HEK293 (cell line): ENCODE measurements around the gene TMEM259.

ENCODE experiments used
- CTCF ChIA-PET: fragments of 350-600 bp; formaldehyde crosslinking; extraction: SDS; loops from one replicate; lab custom pipeline; 2021; ENCODE audit warnings: antibody characterized with exemption; lab: Yijun Ruan, JAX
- POLR2A ChIA-PET: fragments of 300-600 bp; formaldehyde crosslinking; extraction: SDS; loops from one replicate; lab custom pipeline; 2020; ENCODE audit warnings: antibody characterized with exemption, inconsistent platforms; lab: Yijun Ruan, JAX
- H3K27ac ChIP-seq: fragments of 200-500 bp; sonication (Bioruptor generic); 2 replicates; pipeline ENCODE4 v1.5.1; 2014; ENCODE audit warnings: low read depth, low read length, control low read depth, inconsistent platforms; ENCODE audit errors: extremely low read depth
- H3K36me3 ChIP-seq, 2 experiments: fragments of 200-500 bp in 1 of 2; sonication (Bioruptor generic) in 1 of 2; 1 replicate in 1 of 2; 2 replicates in 1 of 2; pipeline ENCODE4 v1.5.1; 2014 to 2017; ENCODE audit warnings: inconsistent platforms in 2 of 2, low read length in 2 of 2; ENCODE audit not compliant: control insufficient read depth in 2 of 2, insufficient read depth in 1 of 2
- H3K4me1 ChIP-seq: fragments of 200-500 bp; sonication (Bioruptor generic); 2 replicates; pipeline ENCODE4 v1.5.1; 2014; ENCODE audit warnings: mild to moderate bottlenecking, low read length, inconsistent platforms; ENCODE audit not compliant: control insufficient read depth, insufficient read depth
- H3K4me3 ChIP-seq: 2 replicates; pipeline ENCODE4 v1.5.1; 2011; ENCODE audit warnings: low read depth, mild to moderate bottlenecking, control low read depth, low read length, moderate library complexity
- H3K9me3 ChIP-seq: fragments of 200-500 bp; sonication (Bioruptor generic); 2 replicates; pipeline ENCODE4 v1.5.1; 2014; ENCODE audit warnings: low read depth, low read length, inconsistent platforms; ENCODE audit not compliant: control insufficient read depth, insufficient read depth
- HIC1 ChIP-seq: fragments of 450-650 bp; formaldehyde crosslinking; IDR thresholded peaks from 2 replicates; pipeline ENCODE4 v1.5.1; 2016; ENCODE audit warnings: missing biosample characterization, missing genetic modification characterization
- KLF1 ChIP-seq: fragments of 450-650 bp; formaldehyde crosslinking; IDR thresholded peaks from 2 replicates; pipeline ENCODE4 v1.5.1; 2016; ENCODE audit warnings: missing biosample characterization, missing genetic modification characterization
- KLF8 ChIP-seq: fragments of 450-650 bp; formaldehyde crosslinking; IDR thresholded peaks from 2 replicates; pipeline ENCODE4 v1.5.1; 2016; ENCODE audit warnings: missing biosample characterization, missing genetic modification characterization
- OVOL3 ChIP-seq: fragments of 450-650 bp; formaldehyde crosslinking; IDR thresholded peaks from 2 replicates; pipeline ENCODE4 v1.5.1; 2016; ENCODE audit warnings: missing biosample characterization, missing genetic modification characterization
- SP2 ChIP-seq: fragments of 450-650 bp; formaldehyde crosslinking; IDR thresholded peaks from 2 replicates; pipeline ENCODE4 v1.5.1; 2016; ENCODE audit warnings: missing biosample characterization, missing genetic modification characterization
- WT1 ChIP-seq: fragments of 450-650 bp; formaldehyde crosslinking; IDR thresholded peaks from 2 replicates; pipeline ENCODE4 v1.5.1; 2016; ENCODE audit warnings: missing biosample characterization, missing genetic modification characterization
- ZBTB26 ChIP-seq: fragments of 450-650 bp; formaldehyde crosslinking; optimal IDR thresholded peaks from 2 replicates; pipeline ENCODE3; 2016; ENCODE audit warnings: missing biosample characterization, mild to moderate bottlenecking, missing genetic modification characterization
- ZNF10 ChIP-seq: fragments of 450-650 bp; formaldehyde crosslinking; IDR thresholded peaks from 2 replicates; pipeline ENCODE4 v1.5.1; 2017; ENCODE audit warnings: missing biosample characterization, missing genetic modification characterization
- ZNF133 ChIP-seq: fragments of 450-650 bp; formaldehyde crosslinking; IDR thresholded peaks from 2 replicates; pipeline ENCODE4 v1.5.1; 2016; ENCODE audit warnings: missing biosample characterization, missing genetic modification characterization
- ZNF146 ChIP-seq: fragments of 450-650 bp; formaldehyde crosslinking; IDR thresholded peaks from 2 replicates; pipeline ENCODE4 v1.5.1; 2016; ENCODE audit warnings: missing biosample characterization, missing genetic modification characterization
- ZNF169 ChIP-seq: fragments of 450-650 bp; formaldehyde crosslinking; IDR thresholded peaks from 2 replicates; pipeline ENCODE4 v1.5.1; 2016; ENCODE audit warnings: missing biosample characterization, missing genetic modification characterization
- ZNF18 ChIP-seq: fragments of 450-650 bp; formaldehyde crosslinking; IDR thresholded peaks from 2 replicates; pipeline ENCODE4 v1.5.1; 2016; ENCODE audit warnings: missing biosample characterization, missing genetic modification characterization
- ZNF600 ChIP-seq: fragments of 450-650 bp; formaldehyde crosslinking; IDR thresholded peaks from 2 replicates; pipeline ENCODE4 v1.5.1; 2016; ENCODE audit warnings: missing biosample characterization, missing genetic modification characterization

TMEM259 gene

GRCh38 chr19:1012334-1012733 is 8.6 kb downstream of the TMEM259 start:
- Histone ChIP-seq H3K36me3 (peaks cover 0 to 66% of the 10 kb centered on the region in 2 experiments; a peak in 1 of 3 replicates), H3K4me3 (no peak overlapping the region), H3K27ac (no peak overlapping the region), H3K9me3 (no peaks in the 10 kb centered on the region), H3K4me1 (peaks cover 3% of the 10 kb centered on the region)
- ChIA-PET POLR2A (interaction anchor here (0.8 kb wide), 1 partner anchor 9 kb away, joined by 3 read pairs; the partner anchor contains the start of gene RNU6-2), CTCF (interaction anchor here (0.6 to 0.7 kb wide), 2 partner anchors 8 to 28 kb away, joined by 3 read pairs; partner anchors contain the start of gene WDR18)
- TF ChIP-seq HIC1, result 0 out of 2 replicates have a peak, but pooled peaks have one; percentile 67
- TF ChIP-seq ZNF10 (tag by site-specific recombination), result peak; percentile 53; the same call in 1 of the 2 replicates
- peak; percentile 27; the same call in 1 of the 2 replicates for TF ChIP-seq ZNF600 (tag by site-specific recombination)
- no peak for TF ChIP-seq ZNF18 (tag by site-specific recombination)

- Histone ChIP-seq H3K27ac (no peak overlapping the region), H3K36me3 (peaks cover 0 to 66% of the 10 kb centered on the region in 2 experiments; a peak in 1 of 3 replicates), H3K4me3 (no peak overlapping the region), H3K4me1 (no peaks in the 10 kb centered on the region), H3K9me3 (no peaks in the 10 kb centered on the region)
- TF ChIP-seq KLF8 (tag by site-specific recombination), result peak; percentile 46
- TF ChIP-seq ZBTB26 (tag by site-specific recombination), result no peak
- TF ChIP-seq ZNF169 (tag by site-specific recombination), result no peak
- peak; percentile 79 for TF ChIP-seq HIC1
- no peak for TF ChIP-seq ZNF133 (tag by site-specific recombination)
- peak; percentile 17; the same call in 1 of the 2 replicates for TF ChIP-seq SP2 (tag by site-specific recombination)
- TF ChIP-seq OVOL3 (tag by site-specific recombination), result no peak
- TF ChIP-seq ZNF146, result no peak
- TF ChIP-seq WT1 (tag by site-specific recombination), result no peak
- peak; percentile 72 for TF ChIP-seq KLF1 (tag by site-specific recombination)
- POLR2A ChIA-PET, result interaction anchor here (0.8 kb wide), 1 partner anchor 9 kb away, joined by 3 read pairs; the partner anchor contains the start of gene RNU6-2
- CTCF ChIA-PET, result interaction anchor here (0.6 to 0.7 kb wide), 2 partner anchors 8 to 27 kb away, joined by 3 read pairs; partner anchors contain the start of gene WDR18
Observed at GRCh38 chr19:1011831-1012333, 9.0 kb downstream of the TMEM259 start.
